ENCODE results near the gene DYNC1I1. TPM values are rescaled to one million over a fixed set of nuclear protein-coding genes. Genes with fewer than 3 reads are reported as not detected.

Gene DYNC1I1
- total RNA-seq, 1 donor from 2014 or later: 0.79 TPM

DNA sequence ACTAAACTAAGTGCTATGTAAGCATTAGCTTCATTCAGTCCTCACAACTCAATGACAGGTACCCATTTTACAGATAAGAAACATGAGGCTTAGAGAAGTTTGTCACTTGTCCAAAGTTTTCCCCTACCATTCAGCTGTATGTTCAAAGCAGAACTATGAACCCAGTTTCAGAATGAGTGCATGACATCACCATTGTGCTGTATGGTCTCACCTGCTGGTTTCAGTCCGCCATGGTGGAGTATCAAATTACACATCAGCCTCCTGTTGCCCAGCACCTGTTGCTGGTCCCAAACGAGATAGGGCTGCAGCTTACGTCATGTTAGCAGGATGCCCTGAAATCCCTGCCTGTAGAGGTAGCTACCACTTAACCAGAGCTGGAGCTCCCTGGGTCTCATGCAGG, 95.0 kb downstream of the DYNC1I1 start:
- no peak for TF ChIP-seq EZH2phosphoT487 (IDR thresholded peaks at IDR 0.05)
- TF ChIP-seq, protein P1, sequence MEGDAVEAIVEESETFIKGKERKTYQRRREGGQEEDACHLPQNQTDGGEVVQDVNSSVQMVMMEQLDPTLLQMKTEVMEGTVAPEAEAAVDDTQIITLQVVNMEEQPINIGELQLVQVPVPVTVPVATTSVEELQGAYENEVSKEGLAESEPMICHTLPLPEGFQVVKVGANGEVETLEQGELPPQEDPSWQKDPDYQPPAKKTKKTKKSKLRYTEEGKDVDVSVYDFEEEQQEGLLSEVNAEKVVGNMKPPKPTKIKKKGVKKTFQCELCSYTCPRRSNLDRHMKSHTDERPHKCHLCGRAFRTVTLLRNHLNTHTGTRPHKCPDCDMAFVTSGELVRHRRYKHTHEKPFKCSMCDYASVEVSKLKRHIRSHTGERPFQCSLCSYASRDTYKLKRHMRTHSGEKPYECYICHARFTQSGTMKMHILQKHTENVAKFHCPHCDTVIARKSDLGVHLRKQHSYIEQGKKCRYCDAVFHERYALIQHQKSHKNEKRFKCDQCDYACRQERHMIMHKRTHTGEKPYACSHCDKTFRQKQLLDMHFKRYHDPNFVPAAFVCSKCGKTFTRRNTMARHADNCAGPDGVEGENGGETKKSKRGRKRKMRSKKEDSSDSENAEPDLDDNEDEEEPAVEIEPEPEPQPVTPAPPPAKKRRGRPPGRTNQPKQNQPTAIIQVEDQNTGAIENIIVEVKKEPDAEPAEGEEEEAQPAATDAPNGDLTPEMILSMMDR (IDR thresholded peaks at IDR 0.05): no peak
- no peak for TF ChIP-seq EZH2 (IDR thresholded peaks at IDR 0.05)
- Histone ChIP-seq H3K27ac (no peak overlapping the region), H3K4me1 (peaks cover 4% of the 10 kb centered on the region), H2AFZ (replicated peaks) (no peak overlapping the region), H4K20me1 (ENCODE audit: low read depth) (no peaks in the 10 kb centered on the region), H3K4me2 (no peak overlapping the region), H3K36me3 (no peaks in the 10 kb centered on the region), H3K9ac (no peak overlapping the region), H3F3A (ENCODE audit: low read depth) (no peaks in the 10 kb centered on the region), H3K27me3 (no peaks in the 10 kb centered on the region), H3K9me3 (ENCODE audit: low read depth) (no peaks in the 10 kb centered on the region), H3K79me2 (ENCODE audit: low read depth) (no peaks in the 10 kb centered on the region), H3K4me3 (no peak overlapping the region)
- Mint-ChIP-seq H3K4me1 (no peaks in the 10 kb centered on the region), H3K27me3 (ENCODE audit: insufficient read depth, low read depth) (no peaks in the 10 kb centered on the region), H3K27ac (no peak overlapping the region), H3K36me3 (no peaks in the 10 kb centered on the region), H3K4me3 (no peak overlapping the region), H3K9me3 (no peaks in the 10 kb centered on the region)
- DNase-seq (ENCODE audit: low spot score): peak; percentile 10

DNA sequence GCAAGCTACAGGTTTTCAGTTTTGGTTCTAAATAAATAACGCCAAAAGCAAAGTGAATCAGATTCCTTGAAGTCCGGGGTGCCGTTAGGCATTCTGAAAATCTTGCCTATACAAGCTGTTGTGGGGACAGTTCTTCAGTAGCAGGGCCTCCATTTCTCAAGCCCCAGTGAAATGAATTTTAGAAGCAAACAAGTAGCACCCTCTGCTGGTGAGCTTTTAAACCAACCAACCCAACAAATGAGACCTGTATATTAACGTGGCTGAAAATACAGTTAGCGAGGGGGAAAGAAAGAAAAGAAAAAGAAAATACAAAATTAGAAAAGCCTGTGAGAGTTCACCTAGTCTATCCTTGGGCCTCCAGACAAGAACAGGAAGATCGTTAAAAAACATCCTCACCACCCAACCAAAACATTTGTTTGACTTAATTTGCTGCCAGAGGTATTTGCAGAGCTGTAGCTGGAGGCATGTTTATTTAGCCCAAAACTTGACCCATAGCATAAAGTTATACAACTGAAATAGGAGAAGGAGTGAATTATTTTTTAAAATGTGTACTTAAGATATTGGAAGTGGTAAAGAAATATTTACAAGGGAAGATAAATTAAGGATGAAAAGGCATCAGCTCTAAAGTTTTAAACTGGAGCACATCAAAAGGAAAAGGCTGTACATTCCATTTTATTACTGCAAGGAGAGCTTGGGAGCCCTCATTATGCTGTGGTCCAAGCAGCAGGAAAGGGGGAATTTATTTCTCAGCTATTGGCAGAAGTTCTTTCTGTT, 98.9 kb downstream of the DYNC1I1 start:
- no peaks in the 10 kb centered on the region for H3F3A ChIP-seq (ENCODE audit: low read depth)
- no peak overlapping the region for H3K4me2 ChIP-seq
- H3K36me3 ChIP-seq: no peaks in the 10 kb centered on the region
- no peaks in the 10 kb centered on the region for H3K9me3 Mint-ChIP-seq
- peaks cover 2% of the 10 kb centered on the region for H3K4me1 ChIP-seq
- H3K9me3 ChIP-seq (ENCODE audit: low read depth): no peaks in the 10 kb centered on the region
- peak; percentile 72 for DNase-seq (ENCODE audit: low spot score)
- H3K4me3 ChIP-seq: no peak overlapping the region
- no peaks in the 10 kb centered on the region for H4K20me1 ChIP-seq (ENCODE audit: low read depth)
- no peak overlapping the region for H3K4me3 Mint-ChIP-seq
- H3K27me3 ChIP-seq: no peaks in the 10 kb centered on the region
- no peak overlapping the region for H3K27ac Mint-ChIP-seq
- peaks cover 3% of the 10 kb centered on the region for H3K27me3 Mint-ChIP-seq (ENCODE audit: insufficient read depth, low read depth)
- H3K79me2 ChIP-seq (ENCODE audit: low read depth): no peaks in the 10 kb centered on the region
- peak overlapping the region; percentile 70 for H2AFZ ChIP-seq (replicated peaks)
- TF ChIP-seq, protein P1 (IDR thresholded peaks at IDR 0.05): peak; percentile 80
- TF ChIP-seq EZH2phosphoT487 (IDR thresholded peaks at IDR 0.05) (no peak), EZH2 (IDR thresholded peaks at IDR 0.05) (no peak)
- no peaks in the 10 kb centered on the region for H3K36me3 Mint-ChIP-seq
- H3K27ac ChIP-seq: no peak overlapping the region
- H3K9ac ChIP-seq: no peak overlapping the region
- H3K4me1 Mint-ChIP-seq: no peaks in the 10 kb centered on the region

DNA sequence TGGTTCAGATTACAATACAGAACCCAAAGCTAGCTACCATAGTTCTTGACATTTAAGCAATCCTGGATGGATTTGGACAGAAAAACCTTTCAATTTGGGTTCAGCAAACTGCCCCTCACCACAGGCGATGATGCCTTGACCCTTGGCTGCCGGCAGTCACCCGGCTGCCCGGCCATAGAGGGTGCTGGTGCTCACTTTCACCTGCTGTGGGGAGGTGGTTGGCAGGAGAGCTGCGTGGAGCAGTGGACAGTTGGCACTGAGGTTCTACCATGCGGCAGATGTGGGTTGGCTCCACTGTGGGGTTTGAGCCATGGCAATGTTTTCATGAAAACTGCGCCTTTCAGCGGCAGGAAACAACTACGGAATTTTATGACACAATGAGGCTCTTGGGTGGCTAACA, 99.5 kb downstream of the DYNC1I1 start:
- Histone ChIP-seq H4K20me1 (ENCODE audit: low read depth) (no peaks in the 10 kb centered on the region), H3K27ac (no peak overlapping the region), H2AFZ (replicated peaks) (no peak overlapping the region), H3K9ac (no peak overlapping the region), H3K27me3 (no peaks in the 10 kb centered on the region), H3F3A (ENCODE audit: low read depth) (no peaks in the 10 kb centered on the region), H3K36me3 (no peaks in the 10 kb centered on the region), H3K9me3 (ENCODE audit: low read depth) (no peaks in the 10 kb centered on the region), H3K4me1 (no peaks in the 10 kb centered on the region), H3K4me2 (no peak overlapping the region), H3K4me3 (no peak overlapping the region), H3K79me2 (ENCODE audit: low read depth) (no peaks in the 10 kb centered on the region)
- Mint-ChIP-seq H3K4me1 (no peaks in the 10 kb centered on the region), H3K27ac (no peak overlapping the region), H3K27me3 (ENCODE audit: insufficient read depth, low read depth) (peaks cover 3% of the 10 kb centered on the region), H3K9me3 (no peaks in the 10 kb centered on the region), H3K36me3 (no peaks in the 10 kb centered on the region), H3K4me3 (no peak overlapping the region)
- TF ChIP-seq, protein P1 (IDR thresholded peaks at IDR 0.05): no peak
- TF ChIP-seq EZH2 (IDR thresholded peaks at IDR 0.05) (no peak), EZH2phosphoT487 (IDR thresholded peaks at IDR 0.05) (no peak)
- no peak for DNase-seq (ENCODE audit: low spot score)
